GM21367 (cell line): ENCODE results near the gene ANKRD29.
"Not testable (repeated sequence)": the region's sequence is repeated elsewhere in the genome, so short reads cannot be mapped to it uniquely, and the experiment has no call there.

Experiments
- ATAC-seq: cut with Tn5 transposase; IDR thresholded peaks from one replicate; pipeline ENCODE4 v1.9.1; 2021; ENCODE audit not compliant: unreplicated experiment

ANKRD29 gene

GRCh38 chr18:23617412-23618014 lies 45.2 kb downstream of the ANKRD29 start:
- peak; percentile 40 for ATAC-seq

GRCh38 chr18:23616258-23616657 lies 46.5 kb downstream of the ANKRD29 start:
- ATAC-seq = no peak

- no peak for ATAC-seq
Measured at GRCh38 chr18:23614891-23615290, 47.8 kb downstream of the ANKRD29 start.

- no peak for ATAC-seq
Measured at GRCh38 chr18:23614413-23614812, 48.3 kb downstream of the ANKRD29 start.

GRCh38 chr18:23613091-23613475 lies 49.6 kb downstream of the ANKRD29 start:
- not testable (repeated sequence) for ATAC-seq

GRCh38 chr18:23612434-23613090 lies 50.1 kb downstream of the ANKRD29 start:
- ATAC-seq = no peak

GRCh38 chr18:23609390-23610023 lies 53.2 kb downstream of the ANKRD29 start:
- ATAC-seq = no peak

GRCh38 chr18:23608211-23608610 lies 54.5 kb downstream of the ANKRD29 start:
- ATAC-seq = no peak

GRCh38 chr18:23605941-23606340 lies 56.8 kb downstream of the ANKRD29 start:
- ATAC-seq = no peak

GRCh38 chr18:23599809-23600208 lies 62.9 kb downstream of the ANKRD29 start:
- no peak for ATAC-seq

GRCh38 chr18:23596183-23596582 lies 66.5 kb downstream of the ANKRD29 start:
- no peak for ATAC-seq

GRCh38 chr18:23595591-23595990 lies 67.1 kb downstream of the ANKRD29 start:
- no peak for ATAC-seq

GRCh38 chr18:23593720-23594119 lies 69.0 kb downstream of the ANKRD29 start:
- ATAC-seq = no peak

GRCh38 chr18:23592911-23593310 lies 69.8 kb downstream of the ANKRD29 start:
- ATAC-seq = no peak

- no peak for ATAC-seq
Measured at GRCh38 chr18:23591011-23591410, 71.7 kb downstream of the ANKRD29 start.

- no peak for ATAC-seq
Measured at GRCh38 chr18:23588836-23589560, 73.7 kb downstream of the ANKRD29 start.

GRCh38 chr18:23587220-23587642 lies 75.5 kb downstream of the ANKRD29 start:
- ATAC-seq = no peak

- ATAC-seq = peak; percentile 77
Measured at GRCh38 chr18:23586249-23587196, 76.2 kb downstream of the ANKRD29 start, which contains the start of gene NPC1. Gene NPC1 (minus strand): TSS chr18:23586506. CDS start chr18:23586343, 163 bp downstream.

- ATAC-seq = peak; percentile 18
Measured at GRCh38 chr18:23585897-23586248, 76.8 kb downstream of the ANKRD29 start.

GRCh38 chr18:23585007-23585871 lies 77.5 kb downstream of the ANKRD29 start:
- no peak for ATAC-seq
